ENCODE measurements around the gene DESI2.
A peak's percentile ranks its signal among the peaks of the same experiment; 100 is the strongest.

Gene DESI2

GRCh38 chr1:244751271-244751895, 98.5 kb downstream of the DESI2 start:
- DNase-seq (ENCODE audit: low read depth, low spot score) = no peak

GRCh38 chr1:244755673-244756072, 102.7 kb downstream of the DESI2 start:
- DNase-seq (ENCODE audit: low read depth, low spot score) = no peak

GRCh38 chr1:244757091-244757939, 104.4 kb downstream of the DESI2 start:
- peak; percentile 67 for DNase-seq (ENCODE audit: low read depth, low spot score)

Data from astrocyte of the hippocampus (primary cell).